RWPE1 (cell line): ENCODE results near the gene KCNG2.

Source experiments
- CTCF ChIA-PET: fragments of 350-600 bp; sonication (Branson Sonifier 250); formaldehyde crosslinking; extraction: SDS; loops from one replicate; lab custom pipeline; 2021; lab: Yijun Ruan, JAX
- POLR2A ChIA-PET: fragments of 400-600 bp; formaldehyde crosslinking; extraction: SDS; loops from one replicate; lab custom pipeline; 2020; ENCODE audit warnings: antibody characterized with exemption; ENCODE audit not compliant: low non-redundant PET; lab: Yijun Ruan, JAX
- DNase-seq: peaks from one replicate; pipeline ENCODE4 v3.0.0; 2012; ENCODE audit warnings: low spot score
- H3K27ac ChIP-seq: fragments of 450-650 bp; 2 replicates; pipeline ENCODE4 v1.5.1; 2017
- TF ChIP-seq, protein P1 (sequence below): fragments of 450-650 bp; conservative IDR thresholded peaks from 2 replicates; pipeline ENCODE4 v1.5.1; 2017; ENCODE audit warnings: low read depth, mild to moderate bottlenecking

KCNG2 gene

DNA sequence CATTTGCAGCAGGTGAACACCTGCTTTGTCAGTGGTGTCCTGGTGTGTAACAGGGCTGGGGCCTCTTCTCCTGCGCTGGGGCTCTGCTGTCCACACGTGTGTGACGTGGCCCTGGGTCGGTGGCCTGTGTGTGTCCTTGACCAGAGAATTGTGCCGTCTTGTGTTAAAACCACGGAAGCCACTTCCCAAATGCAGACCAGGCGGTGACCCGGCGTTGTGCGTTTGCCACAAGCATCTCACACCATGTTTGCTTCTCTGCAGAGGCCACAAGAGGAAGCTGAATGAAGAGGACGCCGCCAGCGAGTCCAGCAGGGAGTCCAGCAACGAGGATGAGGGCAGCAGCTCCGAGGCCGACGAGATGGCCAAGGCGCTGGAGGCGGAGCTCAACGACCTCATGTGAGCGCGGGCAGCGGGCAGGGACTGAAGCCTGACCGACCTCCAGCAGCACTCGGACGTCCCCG lies 44.3 kb upstream of the KCNG2 start:
- no peak overlapping the region for H3K27ac ChIP-seq
- TF ChIP-seq, protein P1, sequence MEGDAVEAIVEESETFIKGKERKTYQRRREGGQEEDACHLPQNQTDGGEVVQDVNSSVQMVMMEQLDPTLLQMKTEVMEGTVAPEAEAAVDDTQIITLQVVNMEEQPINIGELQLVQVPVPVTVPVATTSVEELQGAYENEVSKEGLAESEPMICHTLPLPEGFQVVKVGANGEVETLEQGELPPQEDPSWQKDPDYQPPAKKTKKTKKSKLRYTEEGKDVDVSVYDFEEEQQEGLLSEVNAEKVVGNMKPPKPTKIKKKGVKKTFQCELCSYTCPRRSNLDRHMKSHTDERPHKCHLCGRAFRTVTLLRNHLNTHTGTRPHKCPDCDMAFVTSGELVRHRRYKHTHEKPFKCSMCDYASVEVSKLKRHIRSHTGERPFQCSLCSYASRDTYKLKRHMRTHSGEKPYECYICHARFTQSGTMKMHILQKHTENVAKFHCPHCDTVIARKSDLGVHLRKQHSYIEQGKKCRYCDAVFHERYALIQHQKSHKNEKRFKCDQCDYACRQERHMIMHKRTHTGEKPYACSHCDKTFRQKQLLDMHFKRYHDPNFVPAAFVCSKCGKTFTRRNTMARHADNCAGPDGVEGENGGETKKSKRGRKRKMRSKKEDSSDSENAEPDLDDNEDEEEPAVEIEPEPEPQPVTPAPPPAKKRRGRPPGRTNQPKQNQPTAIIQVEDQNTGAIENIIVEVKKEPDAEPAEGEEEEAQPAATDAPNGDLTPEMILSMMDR: no peak
- ChIA-PET POLR2A (no interaction called here), CTCF (interaction anchor here (0.5 to 0.9 kb wide), 2 partner anchors 110 to 260 kb away, joined by 3 to 4 read pairs; no protein-coding TSS in a partner anchor)
- DNase-seq: no peak

DNA sequence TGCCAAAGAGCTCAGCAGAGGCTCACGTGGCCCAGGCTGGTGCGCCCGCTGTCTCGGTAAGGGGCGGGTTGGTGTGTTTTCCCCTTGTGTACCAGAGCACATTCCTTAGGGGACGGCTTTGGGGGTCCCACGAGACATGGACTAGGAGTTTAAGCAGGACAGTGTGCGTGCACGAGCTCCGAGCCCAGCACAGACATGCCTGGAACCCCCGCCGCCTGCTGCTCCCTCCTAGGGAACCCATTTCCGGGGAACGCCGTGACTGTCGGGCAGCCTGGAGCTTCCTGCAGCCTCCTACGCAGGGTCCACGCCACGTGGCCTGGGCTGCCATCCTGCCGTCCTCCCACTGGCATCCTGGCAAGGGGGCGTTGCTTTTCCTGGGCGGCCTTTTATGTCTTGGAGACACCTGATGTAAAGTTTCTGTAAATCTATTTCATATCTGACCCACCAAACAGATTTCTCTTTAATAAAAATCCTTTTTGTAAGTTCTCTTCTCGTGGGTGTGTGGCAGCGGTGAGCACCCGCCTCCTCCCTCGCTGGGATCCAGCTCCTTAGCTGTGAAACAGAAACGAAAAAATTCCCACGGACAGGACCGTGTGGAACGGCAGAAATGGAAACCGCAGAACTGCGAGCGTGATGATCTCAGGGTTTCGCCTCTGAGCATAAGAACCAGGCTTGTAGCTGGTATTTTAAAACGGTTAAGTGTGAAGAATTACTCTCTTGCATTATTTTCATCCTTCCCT lies 43.5 kb upstream of the KCNG2 start:
- ChIA-PET CTCF (interaction anchor here (0.9 kb wide), 1 partner anchor 109 kb away, joined by 4 read pairs; no protein-coding TSS in a partner anchor), POLR2A (no interaction called here)
- TF ChIP-seq, protein P1: no peak
- DNase-seq: no peak
- H3K27ac ChIP-seq: no peak overlapping the region

DNA sequence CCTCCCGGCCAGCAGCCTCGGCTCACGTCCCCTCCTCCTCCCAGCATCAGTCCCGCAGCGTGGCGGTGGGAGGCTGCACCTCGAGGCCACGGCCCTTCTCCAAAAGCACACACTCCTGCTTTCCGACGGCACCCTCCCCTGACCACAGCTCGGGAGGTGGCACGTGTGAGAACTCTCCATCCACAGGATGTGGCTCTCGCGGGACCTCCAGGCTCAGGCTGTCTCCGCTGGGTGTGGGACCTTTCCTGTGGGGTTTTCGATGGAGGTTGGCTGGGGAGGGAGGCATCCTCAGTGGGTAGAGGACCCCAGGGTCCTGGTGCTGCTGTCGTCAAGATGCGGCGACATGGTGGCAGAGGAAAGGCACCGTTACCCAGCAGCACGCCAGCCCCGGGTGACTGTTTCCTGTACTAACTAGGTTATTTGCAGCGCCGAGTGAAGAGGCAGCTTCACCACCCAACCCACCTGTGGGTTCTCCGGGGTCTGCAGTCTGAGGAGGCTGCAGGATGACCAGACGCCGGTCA lies 42.8 kb upstream of the KCNG2 start:
- DNase-seq: no peak
- CTCF ChIA-PET: no interaction called here

DNA sequence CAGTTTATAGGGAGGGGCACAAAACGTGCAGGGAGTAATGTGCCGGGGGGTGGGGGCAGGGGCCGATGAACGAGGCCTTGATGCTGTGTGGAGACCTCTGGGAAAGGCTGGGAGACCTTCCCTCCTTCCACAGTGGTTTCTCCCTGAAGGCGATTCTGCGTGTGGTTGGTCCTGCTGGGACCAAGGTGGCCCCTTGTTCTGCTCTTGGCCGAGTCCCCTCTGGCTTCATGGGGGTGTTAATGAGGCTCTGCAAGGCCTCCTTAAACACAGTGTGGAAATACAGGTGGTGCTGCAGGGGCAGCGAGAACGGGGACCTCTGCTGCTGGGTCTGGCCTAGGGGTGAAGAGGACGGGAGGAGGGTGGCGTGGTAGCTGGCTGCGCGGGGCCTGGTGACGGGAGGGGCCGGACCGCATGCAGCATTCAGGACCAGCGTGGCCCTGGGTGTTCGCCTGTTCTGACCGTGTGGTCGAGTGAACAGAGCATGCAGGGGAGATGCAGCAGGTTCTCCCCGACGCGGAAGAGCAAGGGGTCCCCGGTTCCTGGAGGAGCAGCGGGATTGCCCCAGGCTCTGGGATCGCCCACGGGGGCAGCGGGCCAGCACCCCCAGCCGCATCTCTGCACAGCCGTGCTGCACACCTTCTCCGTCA lies 42.1 kb upstream of the KCNG2 start:
- POLR2A ChIA-PET: no interaction called here
- CTCF ChIA-PET: no interaction called here
- H3K27ac ChIP-seq: no peak overlapping the region
- DNase-seq: no peak
- TF ChIP-seq, protein P1: no peak

More for the DNA sequence above, 42.8 kb upstream of the KCNG2 start:
- POLR2A ChIA-PET: no interaction called here
- TF ChIP-seq, protein P1: no peak
- no peak overlapping the region for H3K27ac ChIP-seq

DNA sequence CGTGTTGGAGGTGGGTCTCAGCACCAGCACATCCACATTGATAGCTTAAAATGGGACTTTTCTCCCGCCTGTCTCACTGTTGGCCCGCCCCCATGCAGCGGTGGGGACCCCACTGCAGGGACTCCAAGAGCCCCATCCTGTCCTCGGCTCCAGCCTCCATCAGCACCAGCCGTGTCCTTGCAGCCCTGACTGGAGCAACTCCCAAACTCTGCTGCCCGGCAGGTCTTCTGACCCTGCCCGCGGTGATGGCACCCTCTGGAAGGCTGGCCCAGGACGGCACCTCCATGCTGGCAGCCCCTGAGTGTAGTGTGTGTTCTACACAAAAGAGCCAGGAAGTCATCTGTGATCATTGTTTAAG lies 41.6 kb upstream of the KCNG2 start:
- TF ChIP-seq, protein P1: no peak
- ChIA-PET CTCF (no interaction called here), POLR2A (no interaction called here)
- H3K27ac ChIP-seq: no peak overlapping the region
- no peak for DNase-seq

DNA sequence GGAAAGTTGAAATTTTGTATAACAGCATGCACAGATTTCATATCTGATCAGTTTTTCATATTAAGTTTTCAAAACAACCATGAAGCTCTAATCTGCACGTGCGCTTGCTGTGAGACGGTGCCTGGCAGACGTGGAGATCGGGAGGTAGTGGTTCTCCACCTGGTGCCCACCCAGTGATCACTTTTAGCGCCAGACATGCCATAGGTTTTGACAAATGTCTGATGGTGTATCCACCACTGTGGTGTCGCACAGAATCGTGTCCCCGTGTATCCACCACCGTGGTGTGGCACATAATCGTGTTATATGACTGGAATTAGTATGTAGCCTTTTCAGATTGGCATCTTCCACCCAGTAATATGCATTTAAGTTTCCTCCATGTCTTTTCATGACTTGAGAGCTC lies 40.9 kb upstream of the KCNG2 start:
- ChIA-PET POLR2A (no interaction called here), CTCF (no interaction called here)
- TF ChIP-seq, protein P1: no peak
- no peak for DNase-seq
- H3K27ac ChIP-seq: no peak overlapping the region
